SK-N-SH (cell line): Measurements from ENCODE around the gene EPB41L5. TPM values are rescaled to one million over a fixed set of nuclear protein-coding genes. Genes with fewer than 3 reads are reported as not detected.
"Not testable (repeated sequence)": the region's sequence is repeated elsewhere in the genome, so short reads cannot be mapped to it uniquely, and the experiment has no call there.

Experiments
- CTCF ChIA-PET: fragments of 300-600, 350-600 bp; formaldehyde crosslinking; extraction: SDS; loops from one replicate; lab custom pipeline; 2021; lab: Yijun Ruan, JAX
- POLR2A ChIA-PET: fragments of 350-600 bp; sonication (Branson Sonifier 250); formaldehyde crosslinking; extraction: SDS; loops from one replicate; lab custom pipeline; 2020; ENCODE audit warnings: antibody characterized with exemption, inconsistent platforms; lab: Yijun Ruan, JAX
- DNase-seq: peaks from one replicate; pipeline ENCODE4 v3.0.0; 2012
- H2AFZ ChIP-seq: fragments of 200-600 bp; sonication (generic); 2 replicates; pipeline ENCODE4 v1.8.1; 2016; ENCODE audit warnings: antibody characterized with exemption, mild to moderate bottlenecking, low read depth
- H3F3A ChIP-seq: fragments of 200-600 bp; sonication (generic); replicated peaks from 2 replicates; pipeline ENCODE3; 2016; ENCODE audit warnings: antibody characterized with exemption, mild to moderate bottlenecking; ENCODE audit not compliant: insufficient read depth
- H3K27ac ChIP-seq, 2 experiments: fragments of 200-500 bp in 1 of 2; fragments of 200-600 bp in 1 of 2; sonication (Bioruptor generic) in 1 of 2; sonication (generic), shearing (Covaris generic) in 1 of 2; 2 replicates each; pipeline versions ENCODE4 v1.5.1 to v1.6.1; 2014 to 2016; ENCODE audit warnings: low read depth in 2 of 2, inconsistent platforms in 1 of 2, low read length in 1 of 2, mild to moderate bottlenecking in 1 of 2, mixed read lengths in 1 of 2
- H3K27me3 ChIP-seq: fragments of 200-600 bp; sonication (generic), shearing (Covaris generic); 2 replicates; pipeline ENCODE4 v1.6.1; 2016; ENCODE audit warnings: mixed run types; ENCODE audit not compliant: insufficient read depth
- H3K36me3 ChIP-seq, 2 experiments: fragments of 200-500 bp in 1 of 2; fragments of 200-600 bp in 1 of 2; sonication (Bioruptor generic) in 1 of 2; sonication (generic) in 1 of 2; replicated peaks in 1 of 2; 2 replicates each; pipeline versions ENCODE3 to v1.5.1; 2014 to 2016; ENCODE audit warnings: low read length in 1 of 2, mild to moderate bottlenecking in 1 of 2; ENCODE audit not compliant: insufficient read depth in 2 of 2, control insufficient read depth in 1 of 2
- H3K4me1 ChIP-seq, 2 experiments: fragments of 200-500 bp in 1 of 2; fragments of 200-600 bp in 1 of 2; sonication (Bioruptor generic) in 1 of 2; sonication (generic), shearing (Covaris generic) in 1 of 2; 2 replicates each; pipeline versions ENCODE4 v1.5.1 to v1.6.1; 2014 to 2016; ENCODE audit warnings: low read depth in 1 of 2, low read length in 1 of 2, mixed run types in 1 of 2; ENCODE audit not compliant: insufficient read depth in 2 of 2, control insufficient read depth in 1 of 2
- H3K4me2 ChIP-seq: fragments of 200-600 bp; sonication (generic), shearing (Covaris generic); 2 replicates; pipeline ENCODE4 v1.6.1; 2017; ENCODE audit warnings: mixed run types
- H3K4me3 ChIP-seq, 2 experiments: fragments of 200-500 bp in 1 of 2; fragments of 200-600 bp in 1 of 2; sonication (Bioruptor generic) in 1 of 2; sonication (generic), shearing (Covaris generic) in 1 of 2; 2 replicates each; pipeline versions ENCODE4 v1.5.1 to v1.8.1; 2014 to 2016; ENCODE audit warnings: low read depth in 2 of 2, inconsistent platforms in 1 of 2, low read length in 1 of 2, mild to moderate bottlenecking in 1 of 2, mixed read lengths in 1 of 2, moderate library complexity in 1 of 2
- H3K79me2 ChIP-seq: fragments of 200-600 bp; sonication (generic); 2 replicates; pipeline ENCODE4 v1.8.1; 2017; ENCODE audit warnings: mild to moderate bottlenecking; ENCODE audit not compliant: insufficient read depth
- H3K9ac ChIP-seq: fragments of 200-600 bp; sonication (generic); 2 replicates; pipeline ENCODE4 v1.6.1; 2017; ENCODE audit warnings: mixed run types
- H3K9me2 ChIP-seq: fragments of 200-600 bp; sonication (generic); 2 replicates; pipeline ENCODE4 v1.6.1; 2017; ENCODE audit warnings: mixed run types
- H3K9me3 ChIP-seq: fragments of 200-600 bp; sonication (generic); 2 replicates; pipeline ENCODE4 v1.6.1; 2017; ENCODE audit warnings: mixed run types, mild to moderate bottlenecking, moderate library complexity
- H4K20me1 ChIP-seq: fragments of 200-600 bp; sonication (generic); 2 replicates; pipeline ENCODE4 v1.6.1; 2017; ENCODE audit warnings: mild to moderate bottlenecking, mixed run types; ENCODE audit not compliant: insufficient read depth
- ELF1 ChIP-seq: IDR thresholded peaks from 2 replicates; pipeline ENCODE4 v1.4.0; 2012
- FOSL2 ChIP-seq: IDR thresholded peaks from 2 replicates; pipeline ENCODE4 v1.4.0; 2012; ENCODE audit warnings: low read depth, mild to moderate bottlenecking, moderate library complexity, borderline replicate concordance
- FOXJ3 ChIP-seq: sonication (generic); formaldehyde crosslinking; IDR thresholded peaks from 2 replicates; pipeline ENCODE4 v1.5.1; 2020; ENCODE audit warnings: mild to moderate bottlenecking, missing genetic modification reagents
- GATA2 ChIP-seq: sonication (generic); formaldehyde crosslinking; IDR thresholded peaks from 2 replicates; pipeline ENCODE4 v1.5.0; 2020; ENCODE audit warnings: mild to moderate bottlenecking, missing genetic modification reagents
- YY1 ChIP-seq: IDR thresholded peaks from 2 replicates; pipeline ENCODE4 v1.4.0; 2012; ENCODE audit warnings: low read depth, mild to moderate bottlenecking
- WGBS: methylation state at CpG from one replicate; pipeline ENCODE4 v1.1.6; 2017; ENCODE audit warnings: low lambda C conversion rate; 5-methylcytosine and 5-hydroxymethylcytosine counted together
- polyA plus RNA-seq, 3 experiments: library from polyadenylated mRNA; depleted of rRNA; stranded (reverse); fragments of >200 nt; gene quantifications; 2 replicates each; pipeline ENCODE4 v1.2.3, GENCODE V29; 2012
- TF ChIP-seq, protein P1 (sequence below): IDR thresholded peaks from 2 replicates; pipeline ENCODE4 v1.6.1; 2012; ENCODE audit warnings: mild to moderate bottlenecking, low read depth, low read length, moderate library complexity
- TF ChIP-seq, protein P2 (sequence below): fragments of 150-350 bp; IDR thresholded peaks from 2 replicates; pipeline ENCODE4 v1.6.1; 2017; ENCODE audit warnings: antibody characterized with exemption, low read length, low read depth, borderline replicate concordance

EPB41L5 gene
- polyA plus RNA-seq, 1 of the 3 experiments (the other 2 are of a cell fraction): 5.3 TPM

GRCh38 chr2:120134263-120134662, 121.4 kb downstream of the EPB41L5 start:
- POLR2A ChIA-PET: no interaction called here
- 44% methylated on average over 3 of the region's 4 CpGs for WGBS
- H3K9ac ChIP-seq: no peak overlapping the region
- H3K4me1 ChIP-seq: peaks cover 3 to 24% of the 10 kb centered on the region in 2 experiments; a peak in 2 of 4 replicates
- TF ChIP-seq, protein P1, sequence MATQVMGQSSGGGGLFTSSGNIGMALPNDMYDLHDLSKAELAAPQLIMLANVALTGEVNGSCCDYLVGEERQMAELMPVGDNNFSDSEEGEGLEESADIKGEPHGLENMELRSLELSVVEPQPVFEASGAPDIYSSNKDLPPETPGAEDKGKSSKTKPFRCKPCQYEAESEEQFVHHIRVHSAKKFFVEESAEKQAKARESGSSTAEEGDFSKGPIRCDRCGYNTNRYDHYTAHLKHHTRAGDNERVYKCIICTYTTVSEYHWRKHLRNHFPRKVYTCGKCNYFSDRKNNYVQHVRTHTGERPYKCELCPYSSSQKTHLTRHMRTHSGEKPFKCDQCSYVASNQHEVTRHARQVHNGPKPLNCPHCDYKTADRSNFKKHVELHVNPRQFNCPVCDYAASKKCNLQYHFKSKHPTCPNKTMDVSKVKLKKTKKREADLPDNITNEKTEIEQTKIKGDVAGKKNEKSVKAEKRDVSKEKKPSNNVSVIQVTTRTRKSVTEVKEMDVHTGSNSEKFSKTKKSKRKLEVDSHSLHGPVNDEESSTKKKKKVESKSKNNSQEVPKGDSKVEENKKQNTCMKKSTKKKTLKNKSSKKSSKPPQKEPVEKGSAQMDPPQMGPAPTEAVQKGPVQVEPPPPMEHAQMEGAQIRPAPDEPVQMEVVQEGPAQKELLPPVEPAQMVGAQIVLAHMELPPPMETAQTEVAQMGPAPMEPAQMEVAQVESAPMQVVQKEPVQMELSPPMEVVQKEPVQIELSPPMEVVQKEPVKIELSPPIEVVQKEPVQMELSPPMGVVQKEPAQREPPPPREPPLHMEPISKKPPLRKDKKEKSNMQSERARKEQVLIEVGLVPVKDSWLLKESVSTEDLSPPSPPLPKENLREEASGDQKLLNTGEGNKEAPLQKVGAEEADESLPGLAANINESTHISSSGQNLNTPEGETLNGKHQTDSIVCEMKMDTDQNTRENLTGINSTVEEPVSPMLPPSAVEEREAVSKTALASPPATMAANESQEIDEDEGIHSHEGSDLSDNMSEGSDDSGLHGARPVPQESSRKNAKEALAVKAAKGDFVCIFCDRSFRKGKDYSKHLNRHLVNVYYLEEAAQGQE: no peak
- no peak for TF ChIP-seq ELF1
- no peak for TF ChIP-seq GATA2
- TF ChIP-seq YY1: no peak
- TF ChIP-seq, protein P2, sequence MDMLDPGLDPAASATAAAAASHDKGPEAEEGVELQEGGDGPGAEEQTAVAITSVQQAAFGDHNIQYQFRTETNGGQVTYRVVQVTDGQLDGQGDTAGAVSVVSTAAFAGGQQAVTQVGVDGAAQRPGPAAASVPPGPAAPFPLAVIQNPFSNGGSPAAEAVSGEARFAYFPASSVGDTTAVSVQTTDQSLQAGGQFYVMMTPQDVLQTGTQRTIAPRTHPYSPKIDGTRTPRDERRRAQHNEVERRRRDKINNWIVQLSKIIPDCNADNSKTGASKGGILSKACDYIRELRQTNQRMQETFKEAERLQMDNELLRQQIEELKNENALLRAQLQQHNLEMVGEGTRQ: no peak
- TF ChIP-seq FOXJ3 (CRISPR knock-in tag): no peak
- peak; percentile 30; the same call in 1 of the 2 replicates for TF ChIP-seq FOSL2
- TF ChIP-seq, all 33 proteins: peak for 1
- Histone ChIP-seq H3K27me3 (no peaks in the 10 kb centered on the region), H3K4me2 (no peak overlapping the region), H4K20me1 (no peaks in the 10 kb centered on the region), H3K27ac (no peak overlapping the region; a peak in 1 of 4 replicates), H3K4me3 (peak overlapping the region in 1 of 2 experiments; percentile 9; a peak in 1 of 4 replicates), H3K9me3 (no peaks in the 10 kb centered on the region), H3K36me3 (peaks cover 11 to 16% of the 10 kb centered on the region in 2 experiments), H3F3A (peaks cover 4% of the 10 kb centered on the region), H3K79me2 (no peaks in the 10 kb centered on the region), H2AFZ (no peak overlapping the region), H3K9me2 (no peaks in the 10 kb centered on the region)
- DNase-seq: no peak
- CTCF ChIA-PET: interaction anchor here (1.3 to 3.6 kb wide), 2 partner anchors 17 to 41 kb away, joined by 3 to 29 read pairs; no protein-coding TSS in a partner anchor

DNA sequence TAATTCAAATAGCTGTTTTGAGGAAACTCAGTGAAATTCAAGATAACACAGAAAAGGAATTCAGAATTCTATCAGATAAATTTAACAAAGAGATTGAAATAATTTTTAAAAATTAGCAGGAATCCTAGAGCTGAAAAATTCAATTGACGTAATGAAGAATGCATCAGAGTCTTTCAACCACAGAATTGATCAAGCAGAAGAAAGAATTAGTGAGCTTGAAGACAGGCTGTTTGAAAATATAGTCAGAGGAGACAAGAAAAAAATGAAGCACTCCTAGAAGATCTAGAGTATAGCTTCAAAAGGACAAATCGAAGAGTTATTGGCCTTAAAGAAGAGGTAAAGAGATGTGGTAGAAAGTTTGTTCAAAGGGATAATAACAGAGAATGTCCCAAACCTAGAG, 122.1 kb downstream of the EPB41L5 start:
- peaks cover 3 to 24% of the 10 kb centered on the region in 2 experiments; a peak in 2 of 4 replicates for H3K4me1 ChIP-seq
- POLR2A ChIA-PET, H3K4me3 ChIP-seq, DNase-seq, CTCF ChIA-PET, H3F3A ChIP-seq, H3K27ac ChIP-seq, H2AFZ ChIP-seq, H3K9me2 ChIP-seq, H3K27me3 ChIP-seq, H3K9ac ChIP-seq, H3K4me2 ChIP-seq, H4K20me1 ChIP-seq, H3K79me2 ChIP-seq, H3K9me3 ChIP-seq: not testable (repeated sequence)
- 94% methylated on average over 2 of the region's 2 CpGs for WGBS
- H3K36me3 ChIP-seq: peaks cover 11 to 16% of the 10 kb centered on the region in 2 experiments
